SK-N-SH (cell line): ENCODE data around the gene ARMH4. TPM values are rescaled to one million over a fixed set of nuclear protein-coding genes. Genes with fewer than 3 reads are reported as not detected.

ENCODE experiments used
- CTCF ChIA-PET: fragments of 300-600, 350-600 bp; formaldehyde crosslinking; extraction: SDS; loops from one replicate; lab custom pipeline; 2021; lab: Yijun Ruan, JAX
- POLR2A ChIA-PET: fragments of 350-600 bp; sonication (Branson Sonifier 250); formaldehyde crosslinking; extraction: SDS; loops from one replicate; lab custom pipeline; 2020; ENCODE audit warnings: antibody characterized with exemption, inconsistent platforms; lab: Yijun Ruan, JAX
- DNase-seq: peaks from one replicate; pipeline ENCODE4 v3.0.0; 2012
- H2AFZ ChIP-seq: fragments of 200-600 bp; sonication (generic); 2 replicates; pipeline ENCODE4 v1.8.1; 2016; ENCODE audit warnings: antibody characterized with exemption, mild to moderate bottlenecking, low read depth
- H3F3A ChIP-seq: fragments of 200-600 bp; sonication (generic); replicated peaks from 2 replicates; pipeline ENCODE3; 2016; ENCODE audit warnings: antibody characterized with exemption, mild to moderate bottlenecking; ENCODE audit not compliant: insufficient read depth
- H3K27ac ChIP-seq, 2 experiments: fragments of 200-500 bp in 1 of 2; fragments of 200-600 bp in 1 of 2; sonication (Bioruptor generic) in 1 of 2; sonication (generic), shearing (Covaris generic) in 1 of 2; 2 replicates each; pipeline versions ENCODE4 v1.5.1 to v1.6.1; 2014 to 2016; ENCODE audit warnings: low read depth in 2 of 2, inconsistent platforms in 1 of 2, low read length in 1 of 2, mild to moderate bottlenecking in 1 of 2, mixed read lengths in 1 of 2
- H3K27me3 ChIP-seq: fragments of 200-600 bp; sonication (generic), shearing (Covaris generic); 2 replicates; pipeline ENCODE4 v1.6.1; 2016; ENCODE audit warnings: mixed run types; ENCODE audit not compliant: insufficient read depth
- H3K36me3 ChIP-seq, 2 experiments: fragments of 200-500 bp in 1 of 2; fragments of 200-600 bp in 1 of 2; sonication (Bioruptor generic) in 1 of 2; sonication (generic) in 1 of 2; replicated peaks in 1 of 2; 2 replicates each; pipeline versions ENCODE3 to v1.5.1; 2014 to 2016; ENCODE audit warnings: low read length in 1 of 2, mild to moderate bottlenecking in 1 of 2; ENCODE audit not compliant: insufficient read depth in 2 of 2, control insufficient read depth in 1 of 2
- H3K4me1 ChIP-seq, 2 experiments: fragments of 200-500 bp in 1 of 2; fragments of 200-600 bp in 1 of 2; sonication (Bioruptor generic) in 1 of 2; sonication (generic), shearing (Covaris generic) in 1 of 2; 2 replicates each; pipeline versions ENCODE4 v1.5.1 to v1.6.1; 2014 to 2016; ENCODE audit warnings: low read depth in 1 of 2, low read length in 1 of 2, mixed run types in 1 of 2; ENCODE audit not compliant: insufficient read depth in 2 of 2, control insufficient read depth in 1 of 2
- H3K4me2 ChIP-seq: fragments of 200-600 bp; sonication (generic), shearing (Covaris generic); 2 replicates; pipeline ENCODE4 v1.6.1; 2017; ENCODE audit warnings: mixed run types
- H3K4me3 ChIP-seq, 2 experiments: fragments of 200-500 bp in 1 of 2; fragments of 200-600 bp in 1 of 2; sonication (Bioruptor generic) in 1 of 2; sonication (generic), shearing (Covaris generic) in 1 of 2; 2 replicates each; pipeline versions ENCODE4 v1.5.1 to v1.8.1; 2014 to 2016; ENCODE audit warnings: low read depth in 2 of 2, inconsistent platforms in 1 of 2, low read length in 1 of 2, mild to moderate bottlenecking in 1 of 2, mixed read lengths in 1 of 2, moderate library complexity in 1 of 2
- H3K79me2 ChIP-seq: fragments of 200-600 bp; sonication (generic); 2 replicates; pipeline ENCODE4 v1.8.1; 2017; ENCODE audit warnings: mild to moderate bottlenecking; ENCODE audit not compliant: insufficient read depth
- H3K9ac ChIP-seq: fragments of 200-600 bp; sonication (generic); 2 replicates; pipeline ENCODE4 v1.6.1; 2017; ENCODE audit warnings: mixed run types
- H3K9me2 ChIP-seq: fragments of 200-600 bp; sonication (generic); 2 replicates; pipeline ENCODE4 v1.6.1; 2017; ENCODE audit warnings: mixed run types
- H3K9me3 ChIP-seq: fragments of 200-600 bp; sonication (generic); 2 replicates; pipeline ENCODE4 v1.6.1; 2017; ENCODE audit warnings: mixed run types, mild to moderate bottlenecking, moderate library complexity
- H4K20me1 ChIP-seq: fragments of 200-600 bp; sonication (generic); 2 replicates; pipeline ENCODE4 v1.6.1; 2017; ENCODE audit warnings: mild to moderate bottlenecking, mixed run types; ENCODE audit not compliant: insufficient read depth
- CHD2 ChIP-seq: fragments of 150-350 bp; IDR thresholded peaks from 2 replicates; pipeline ENCODE4 v1.6.1; 2018; ENCODE audit warnings: low read length; ENCODE audit not compliant: partially characterized antibody
- EP300 ChIP-seq, 2 experiments: IDR thresholded peaks; 2 replicates each; pipeline versions ENCODE4 v1.4.0 to v1.6.1; 2012; ENCODE audit warnings: borderline replicate concordance in 1 of 2, low read depth in 1 of 2, low read length in 1 of 2
- EZH2phosphoT487 ChIP-seq: fragments of 200-600 bp; sonication (generic); IDR thresholded peaks from 2 replicates; pipeline ENCODE4 v1.6.1; 2017; ENCODE audit warnings: low read depth, mixed run types, mild to moderate bottlenecking, antibody characterized with exemption, moderate library complexity, borderline replicate concordance
- FOSL2 ChIP-seq: IDR thresholded peaks from 2 replicates; pipeline ENCODE4 v1.4.0; 2012; ENCODE audit warnings: low read depth, mild to moderate bottlenecking, moderate library complexity, borderline replicate concordance
- FOXM1 ChIP-seq: IDR thresholded peaks from 2 replicates; pipeline ENCODE4 v1.4.0; 2012; ENCODE audit warnings: low read depth, mild to moderate bottlenecking
- GATA2 ChIP-seq: sonication (generic); formaldehyde crosslinking; IDR thresholded peaks from 2 replicates; pipeline ENCODE4 v1.5.0; 2020; ENCODE audit warnings: mild to moderate bottlenecking, missing genetic modification reagents
- IRF3 ChIP-seq: fragments of 150-350 bp; IDR thresholded peaks from 2 replicates; pipeline ENCODE4 v1.6.1; 2016; ENCODE audit warnings: mild to moderate bottlenecking, low read depth, low read length
- MEF2A ChIP-seq: IDR thresholded peaks from 2 replicates; pipeline ENCODE4 v1.4.0; 2012; ENCODE audit warnings: low read depth, borderline replicate concordance
- NRF1 ChIP-seq: IDR thresholded peaks from 2 replicates; pipeline ENCODE4 v1.6.1; 2012; ENCODE audit warnings: low read depth, mild to moderate bottlenecking, low read length
- RCOR1 ChIP-seq: fragments of 150-350 bp; IDR thresholded peaks from 2 replicates; pipeline ENCODE4 v1.6.1; 2017; ENCODE audit warnings: antibody characterized with exemption, low read length
- SIN3A ChIP-seq: IDR thresholded peaks from 2 replicates; pipeline ENCODE4 v1.6.1; 2012; ENCODE audit warnings: low read depth, mild to moderate bottlenecking, low read length, moderate library complexity, borderline replicate concordance
- TAF1 ChIP-seq: IDR thresholded peaks from 2 replicates; pipeline ENCODE4 v1.6.1; 2012; ENCODE audit warnings: low read depth, mild to moderate bottlenecking, low read length, moderate library complexity, borderline replicate concordance
- USF2 ChIP-seq: fragments of 150-350 bp; IDR thresholded peaks from 2 replicates; pipeline ENCODE4 v1.6.1; 2017; ENCODE audit warnings: antibody characterized with exemption, low read length, low read depth, borderline replicate concordance
- WGBS: methylation state at CpG from one replicate; pipeline ENCODE4 v1.1.6; 2017; ENCODE audit warnings: low lambda C conversion rate; 5-methylcytosine and 5-hydroxymethylcytosine counted together
- polyA plus RNA-seq, 3 experiments: library from polyadenylated mRNA; depleted of rRNA; stranded (reverse); fragments of >200 nt; gene quantifications; 2 replicates each; pipeline ENCODE4 v1.2.3, GENCODE V29; 2012
- TF ChIP-seq, protein P1 (sequence below): IDR thresholded peaks from 2 replicates; pipeline ENCODE4 v1.4.0; 2012; ENCODE audit warnings: low read depth, borderline replicate concordance
- TF ChIP-seq, protein P2 (sequence below): IDR thresholded peaks from 2 replicates; pipeline ENCODE4 v1.4.0; 2012; ENCODE audit warnings: low read depth, borderline replicate concordance

Gene ARMH4
- polyA plus RNA-seq, 1 of the 3 experiments (the other 2 are of a cell fraction) = 0.39 TPM

- Histone ChIP-seq H4K20me1 (no peaks in the 10 kb centered on the region), H3K4me1 (no peaks in the 10 kb centered on the region; a peak in 1 of 4 replicates), H3K36me3 (no peaks in the 10 kb centered on the region), H2AFZ (no peak overlapping the region), H3F3A (no peaks in the 10 kb centered on the region), H3K4me2 (no peak overlapping the region), H3K4me3 (no peak overlapping the region), H3K27me3 (peaks cover 20% of the 10 kb centered on the region; the same call in 1 of the 2 replicates), H3K9me2 (no peaks in the 10 kb centered on the region), H3K9ac (no peak overlapping the region)
- no peak for DNase-seq
- WGBS = 9% methylated on average over 3 of the region's 3 CpGs
- CTCF ChIA-PET = interaction anchor here (0.8 kb wide), 1 partner anchor 36 kb away, joined by 3 read pairs; no protein-coding TSS in a partner anchor
- no peak for TF ChIP-seq GATA2 (CRISPR knock-in tag)
- no peak for TF ChIP-seq TAF1
- TF ChIP-seq FOXM1 = no peak
- no peak for TF ChIP-seq CHD2
- TF ChIP-seq, protein P1, sequence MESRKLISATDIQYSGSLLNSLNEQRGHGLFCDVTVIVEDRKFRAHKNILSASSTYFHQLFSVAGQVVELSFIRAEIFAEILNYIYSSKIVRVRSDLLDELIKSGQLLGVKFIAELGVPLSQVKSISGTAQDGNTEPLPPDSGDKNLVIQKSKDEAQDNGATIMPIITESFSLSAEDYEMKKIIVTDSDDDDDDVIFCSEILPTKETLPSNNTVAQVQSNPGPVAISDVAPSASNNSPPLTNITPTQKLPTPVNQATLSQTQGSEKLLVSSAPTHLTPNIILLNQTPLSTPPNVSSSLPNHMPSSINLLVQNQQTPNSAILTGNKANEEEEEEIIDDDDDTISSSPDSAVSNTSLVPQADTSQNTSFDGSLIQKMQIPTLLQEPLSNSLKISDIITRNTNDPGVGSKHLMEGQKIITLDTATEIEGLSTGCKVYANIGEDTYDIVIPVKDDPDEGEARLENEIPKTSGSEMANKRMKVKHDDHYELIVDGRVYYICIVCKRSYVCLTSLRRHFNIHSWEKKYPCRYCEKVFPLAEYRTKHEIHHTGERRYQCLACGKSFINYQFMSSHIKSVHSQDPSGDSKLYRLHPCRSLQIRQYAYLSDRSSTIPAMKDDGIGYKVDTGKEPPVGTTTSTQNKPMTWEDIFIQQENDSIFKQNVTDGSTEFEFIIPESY = no peak
- TF ChIP-seq IRF3 = no peak
- TF ChIP-seq NRF1 = no peak
- no peak for TF ChIP-seq SIN3A
- TF ChIP-seq USF2 = no peak
- TF ChIP-seq MEF2A = no peak
- no peak for TF ChIP-seq FOSL2
- TF ChIP-seq RCOR1 = no peak
- TF ChIP-seq EZH2phosphoT487 = no peak
- TF ChIP-seq, protein P2, sequence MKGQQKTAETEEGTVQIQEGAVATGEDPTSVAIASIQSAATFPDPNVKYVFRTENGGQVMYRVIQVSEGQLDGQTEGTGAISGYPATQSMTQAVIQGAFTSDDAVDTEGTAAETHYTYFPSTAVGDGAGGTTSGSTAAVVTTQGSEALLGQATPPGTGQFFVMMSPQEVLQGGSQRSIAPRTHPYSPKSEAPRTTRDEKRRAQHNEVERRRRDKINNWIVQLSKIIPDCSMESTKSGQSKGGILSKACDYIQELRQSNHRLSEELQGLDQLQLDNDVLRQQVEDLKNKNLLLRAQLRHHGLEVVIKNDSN = no peak
- no peak for TF ChIP-seq EP300 (IDR thresholded peaks at IDR 0.05; ENCODE audit: borderline replicate concordance in 1 of 2, low read depth in 1 of 2, low read length in 1 of 2)
- TF ChIP-seq, all 33 proteins: peak for 0
- Histone ChIP-seq H3K79me2 (no peaks in the 10 kb centered on the region), H3K27ac (no peak overlapping the region), H3K9me3 (no peaks in the 10 kb centered on the region)
- POLR2A ChIA-PET = no interaction called here
These were observed 8.9 kb downstream of the ARMH4 start for GRCh38 chr14:58143106-58143505.
